PC-9 (cell line): Measurements from ENCODE around the gene FMO5.

Experiments
- CTCF ChIP-seq: fragments of 200-600 bp; sonication (generic); conservative IDR thresholded peaks from 2 replicates; pipeline ENCODE4 v1.6.1; 2017; ENCODE audit warnings: mixed run types, antibody characterized with exemption, mild to moderate bottlenecking, moderate library complexity
- EZH2 ChIP-seq: fragments of 200-600 bp; sonication (generic); IDR thresholded peaks from 2 replicates; pipeline ENCODE4 v1.8.0; 2017; ENCODE audit warnings: antibody characterized with exemption, low read depth

- TF ChIP-seq CTCF (no peak), EZH2 (no peak)
These were observed 68.5 kb downstream of the FMO5 start for GRCh38 chr1:147156642-147157041.
